Stimulated activated CD8-positive, alpha-beta memory T cell treated with anti-CD3 and anti-CD28 coated beads, Interleukin-2, amount 100 ng/mL, for 1 hour (primary cell): ENCODE data around the gene CABP1.

ENCODE experiments used
- DNase-seq, 2 donors: peaks; one replicate each; pipeline ENCODE4 v3.0.0-alpha.2; 2020; ENCODE audit warnings: low read depth in 2 of 2

The CABP1 gene

GRCh38 chr12:120693848-120694247, 53.4 kb downstream of the CABP1 start:
- no peak for DNase-seq

- DNase-seq, result no peak
Observed at GRCh38 chr12:120696626-120697025, 56.2 kb downstream of the CABP1 start.

- DNase-seq, result no peak
Observed at GRCh38 chr12:120697344-120697743, 56.9 kb downstream of the CABP1 start.

DNA sequence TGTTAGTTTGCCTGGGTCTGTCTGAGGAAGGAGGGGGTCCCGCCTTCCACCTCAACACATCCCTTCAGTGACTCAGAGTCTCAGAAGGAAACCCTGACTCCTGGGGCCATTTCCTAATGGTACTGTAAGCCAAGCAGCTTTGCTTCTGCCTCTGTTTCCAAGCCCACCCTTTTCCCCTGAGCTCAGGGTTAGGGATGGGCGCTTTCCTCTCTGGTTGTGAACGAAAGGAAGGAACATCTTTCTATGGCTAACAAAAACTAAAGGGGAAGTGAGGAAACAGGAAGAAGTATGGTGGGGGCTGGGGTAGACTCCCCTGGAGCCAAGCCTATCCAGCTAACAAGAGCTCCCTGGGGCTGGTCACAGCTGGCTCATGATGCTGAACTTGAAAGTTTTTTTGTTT, 58.2 kb downstream of the CABP1 start:
- DNase-seq, result no peak

DNA sequence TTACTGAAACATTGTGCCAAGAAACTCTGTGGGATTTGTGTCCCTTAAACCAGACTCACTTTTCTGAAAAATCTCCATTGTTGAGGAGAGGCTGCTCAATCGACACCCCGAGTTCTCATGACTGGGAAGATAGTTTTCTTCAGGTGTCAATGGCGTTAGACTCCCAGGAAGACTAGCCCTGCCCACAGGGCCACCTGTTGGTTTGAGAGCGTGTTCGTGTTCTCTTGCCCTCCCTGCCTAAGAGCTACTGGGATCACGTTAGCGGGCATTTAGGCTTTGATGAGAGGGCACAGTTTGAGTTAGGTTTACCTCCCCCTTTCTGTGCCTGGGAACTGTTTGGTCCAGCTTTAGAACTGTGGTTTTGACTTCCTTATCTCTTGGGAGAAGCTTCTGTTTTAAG, 59.1 kb downstream of the CABP1 start:
- DNase-seq, result no peak

GRCh38 chr12:120700886-120701285, 60.5 kb downstream of the CABP1 start:
- no peak for DNase-seq

DNA sequence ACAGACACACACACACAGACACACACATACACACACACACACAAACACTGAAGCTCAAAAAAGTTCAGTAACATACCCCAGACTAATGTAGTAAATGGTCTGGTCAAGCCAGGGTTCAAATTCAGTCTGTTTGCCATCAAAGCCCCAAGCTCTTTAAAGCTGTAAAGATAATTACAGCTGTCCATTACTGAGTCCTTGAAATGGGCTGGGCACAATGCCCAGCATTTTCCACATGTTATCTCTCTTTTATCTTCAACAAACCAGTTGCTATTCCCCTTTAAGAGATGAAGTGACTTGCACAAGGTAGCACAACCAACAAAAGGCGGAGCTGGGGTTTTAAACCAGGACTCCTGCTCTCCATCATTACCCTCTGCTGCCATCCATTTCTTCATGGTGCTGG, 62.2 kb downstream of the CABP1 start:
- no peak for DNase-seq

DNA sequence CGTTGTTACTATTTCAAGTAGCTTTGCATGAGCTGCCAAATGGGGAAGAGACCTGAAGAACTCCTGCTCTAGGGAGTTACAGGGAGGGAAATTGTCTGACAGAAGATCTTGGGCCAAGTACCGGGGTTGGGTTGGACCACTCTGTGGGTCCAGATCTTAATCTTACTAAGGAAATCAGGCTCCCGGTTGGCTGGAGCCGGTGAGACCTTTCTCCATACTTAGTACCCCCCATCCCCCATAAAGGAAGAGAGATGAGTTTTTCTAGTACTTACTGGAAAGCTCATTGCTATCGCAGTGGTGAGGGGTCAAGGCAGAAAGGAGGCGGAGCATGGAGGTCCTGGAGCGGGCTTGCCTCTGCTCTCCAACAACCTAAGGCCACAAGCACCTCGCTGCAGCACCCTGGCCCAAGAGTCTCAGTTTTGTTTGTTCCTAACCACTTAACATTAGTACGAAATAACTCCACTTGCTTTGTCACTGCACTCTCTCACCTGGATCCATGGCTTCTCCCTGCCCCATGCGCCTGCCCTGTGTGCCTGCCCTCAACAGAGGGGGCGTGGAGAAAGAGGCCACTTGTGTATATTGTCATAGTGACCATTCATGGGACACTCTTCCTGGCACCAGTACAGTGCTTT, 63.0 kb downstream of the CABP1 start:
- no peak for DNase-seq

GRCh38 chr12:120705618-120706017, 65.2 kb downstream of the CABP1 start:
- no peak for DNase-seq

DNA sequence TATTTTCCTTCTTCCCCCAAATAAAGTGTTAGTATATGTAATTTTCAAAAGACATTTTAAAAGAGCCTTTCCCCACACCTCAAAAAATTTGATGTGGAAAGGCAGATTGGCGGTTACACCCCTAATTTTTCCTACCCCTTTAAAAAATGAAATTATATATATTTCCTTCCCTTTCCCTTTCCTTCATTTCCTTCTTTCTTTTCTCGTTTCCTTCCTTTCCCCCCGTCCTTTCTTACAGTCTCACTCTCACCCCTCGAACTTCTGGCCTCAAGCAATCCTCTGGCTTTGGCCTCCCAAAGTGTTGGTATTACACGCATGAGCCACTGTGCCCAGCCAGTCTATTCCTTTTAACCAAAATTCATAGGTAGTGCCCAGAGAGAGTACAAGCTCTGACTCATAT, 65.6 kb downstream of the CABP1 start:
- no peak for DNase-seq

DNA sequence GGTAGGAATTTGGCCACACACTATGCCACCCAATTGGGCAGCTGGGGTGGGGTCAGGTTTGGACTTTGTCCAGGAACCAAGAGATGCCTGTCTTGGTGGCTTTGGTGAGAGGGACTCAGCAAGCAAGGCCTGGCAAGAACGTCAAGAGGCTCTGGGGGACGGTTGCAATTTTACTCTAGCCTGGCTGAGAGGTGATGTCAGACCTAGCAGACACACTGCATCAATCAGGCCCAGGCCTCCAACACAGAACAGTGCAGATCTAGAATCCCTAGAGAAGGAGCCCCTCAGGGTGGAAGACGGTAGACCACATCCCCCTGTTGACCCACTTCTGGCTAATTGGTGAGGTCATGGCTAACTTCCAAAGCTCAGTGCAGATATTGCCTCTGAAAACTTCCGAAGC, 68.2 kb downstream of the CABP1 start:
- DNase-seq, result no peak

DNA sequence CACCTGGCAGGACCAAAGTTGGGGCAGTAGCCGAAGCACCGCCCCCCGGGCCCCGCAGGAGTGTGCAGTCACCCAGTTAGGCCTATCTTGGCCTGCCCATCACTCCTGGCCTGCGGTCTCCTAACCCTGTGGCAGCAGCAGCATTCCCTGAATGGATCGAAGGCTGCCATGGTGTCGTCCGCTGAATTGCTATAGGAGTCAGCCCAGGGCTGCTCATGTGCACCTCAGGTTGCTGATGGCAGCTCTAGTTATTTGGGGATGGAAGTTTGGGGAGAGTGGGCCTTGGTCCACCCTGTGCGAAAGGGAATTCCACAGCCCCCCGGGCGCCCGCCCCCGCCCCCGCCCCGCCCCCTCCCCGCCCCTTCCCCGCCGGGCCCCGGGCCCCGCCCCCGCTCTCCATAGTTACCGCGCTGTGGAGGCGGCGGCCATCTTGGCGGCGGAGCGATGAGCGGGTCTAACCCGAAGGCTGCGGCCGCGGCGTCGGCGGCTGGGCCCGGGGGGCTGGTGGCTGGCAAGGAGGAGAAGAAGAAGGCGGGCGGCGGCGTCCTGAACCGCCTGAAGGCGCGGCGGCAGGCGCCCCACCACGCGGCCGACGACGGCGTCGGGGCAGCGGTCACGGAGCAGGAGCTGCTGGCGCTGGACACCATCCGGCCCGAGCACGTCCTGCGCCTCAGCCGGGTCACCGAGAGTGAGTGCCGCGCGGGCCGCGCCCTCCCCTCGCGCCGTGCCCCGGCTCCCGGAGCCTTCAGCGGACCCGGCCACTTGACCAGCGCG, 69.8 kb downstream of the CABP1 start, which contains the start of gene UNC119B:
UNC119B (plus strand) TSS at position 428 of the 774 bp plus-strand sequence; CDS start at position 445, 17 bp downstream.
- peak; percentile 53 to 66 for DNase-seq

DNA sequence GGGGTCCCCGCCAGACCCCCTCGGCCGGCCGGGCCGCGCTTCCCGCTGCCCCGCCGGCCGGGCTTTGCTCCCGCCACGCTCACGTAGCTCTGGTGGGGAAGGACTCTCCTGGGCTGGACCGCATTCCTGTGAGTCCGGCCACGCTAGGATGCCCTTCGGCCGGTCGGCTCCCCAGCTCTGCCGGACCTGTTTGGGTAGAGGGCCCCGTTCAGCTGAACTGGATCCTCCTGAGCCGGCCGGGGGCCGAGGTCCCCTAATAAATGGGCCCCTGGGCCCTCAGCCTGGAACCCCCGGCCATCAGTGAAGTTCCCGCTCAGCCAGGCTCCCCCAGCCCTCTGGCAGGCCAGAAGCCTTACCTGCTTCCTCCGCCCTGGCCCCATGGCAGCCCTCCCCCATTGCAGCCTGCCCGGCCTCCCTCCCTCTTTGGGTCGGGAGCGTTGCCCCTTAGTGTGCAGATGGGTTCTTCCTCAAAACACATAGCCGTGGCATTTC, 70.4 kb downstream of the CABP1 start:
- DNase-seq, result no peak

DNA sequence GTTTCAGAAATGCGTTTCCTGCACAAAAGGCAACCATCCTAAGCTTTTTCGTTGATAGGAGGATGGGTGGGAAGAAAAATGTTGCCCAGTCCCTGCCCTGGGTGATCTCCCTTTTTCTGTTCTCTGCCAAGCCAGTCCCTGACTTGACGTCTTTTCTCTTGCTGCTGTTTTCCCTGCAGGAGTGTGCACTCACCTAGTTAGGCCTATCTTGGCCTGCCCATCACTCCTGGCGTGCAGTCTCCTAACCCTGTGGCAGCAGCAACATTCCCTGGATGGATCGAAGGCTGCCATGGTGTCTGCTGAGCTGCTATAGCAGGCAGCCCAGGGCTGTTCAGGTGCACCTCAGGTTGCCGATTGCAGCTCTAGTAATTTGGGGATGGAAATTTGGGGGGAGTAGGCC, 71.0 kb downstream of the CABP1 start:
- DNase-seq, result no peak

- no peak for DNase-seq
Observed at GRCh38 chr12:120712610-120713009, 72.2 kb downstream of the CABP1 start.

DNA sequence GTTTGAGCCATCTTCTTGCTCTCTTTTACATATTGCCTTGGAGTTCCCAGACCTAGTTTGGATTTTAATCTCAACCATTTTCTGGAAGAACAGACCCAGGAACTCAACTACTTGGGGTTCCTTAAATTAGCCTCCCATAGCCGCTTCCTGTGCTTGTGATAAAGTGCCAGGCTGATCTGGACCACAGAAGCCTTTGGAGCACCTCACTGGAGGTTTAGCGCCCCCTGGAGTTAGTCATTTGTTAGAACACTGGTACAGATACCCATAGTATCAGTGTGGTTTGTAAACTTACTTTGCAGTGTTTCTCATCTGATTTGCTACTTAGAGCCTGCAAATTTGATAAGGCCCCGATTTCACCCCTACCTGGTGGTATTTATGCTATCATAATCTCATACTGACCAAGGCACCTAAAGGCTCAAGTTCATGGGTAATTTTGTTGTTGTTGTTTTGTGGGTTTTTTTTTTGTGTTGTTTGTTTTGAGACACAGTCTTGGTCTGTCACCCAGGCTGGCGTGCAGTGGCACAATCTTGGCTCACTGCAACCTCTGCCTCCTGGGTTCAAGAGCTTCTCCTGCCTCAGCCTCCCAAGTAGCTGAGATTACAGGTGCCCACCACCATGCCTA, 73.5 kb downstream of the CABP1 start:
- peak; percentile 44 to 57 for DNase-seq
